Measurements from ENCODE around the gene SENP6.
"Not testable (repeated sequence)": the region's sequence is repeated elsewhere in the genome, so short reads cannot be mapped to it uniquely, and the experiment has no call there.

Gene SENP6
- total RNA-seq: 187 reads per million, percentile 92 among the genes with 10 or more reads in this experiment

- peak; percentile 60 for DNase-seq
Observed at GRCh38 chr6:75601304-75602245, at the start of gene SENP6. SENP6 (plus strand) TSS chr6:75601880; CDS start chr6:75602525, 645 bp downstream.

GRCh38 chr6:75556240-75556639 lies 45.4 kb upstream of the SENP6 start:
- DNase-seq: no peak

- no peak for DNase-seq
Observed at GRCh38 chr6:75557068-75557467, 44.6 kb upstream of the SENP6 start.

GRCh38 chr6:75563032-75563431 lies 38.6 kb upstream of the SENP6 start:
- DNase-seq: no peak

- no peak for DNase-seq
Observed at GRCh38 chr6:75566137-75566767, 35.4 kb upstream of the SENP6 start.

- DNase-seq: no peak
Observed at GRCh38 chr6:75568100-75568499, 33.6 kb upstream of the SENP6 start.

- DNase-seq: no peak
Observed at GRCh38 chr6:75568965-75569364, 32.7 kb upstream of the SENP6 start.

GRCh38 chr6:75570671-75571070 lies 31.0 kb upstream of the SENP6 start:
- not testable (repeated sequence) for DNase-seq

- DNase-seq: no peak
Observed at GRCh38 chr6:75572072-75572471, 29.6 kb upstream of the SENP6 start.

GRCh38 chr6:75579951-75580350 lies 21.7 kb upstream of the SENP6 start:
- DNase-seq: no peak

GRCh38 chr6:75581231-75581630 lies 20.4 kb upstream of the SENP6 start:
- no peak for DNase-seq

GRCh38 chr6:75584552-75584951 lies 17.1 kb upstream of the SENP6 start:
- not testable (repeated sequence) for DNase-seq

- DNase-seq: no peak
Observed at GRCh38 chr6:75588948-75589347, 12.7 kb upstream of the SENP6 start.

- DNase-seq: no peak
Observed at GRCh38 chr6:75590370-75590769, 11.3 kb upstream of the SENP6 start.

- not testable (repeated sequence) for DNase-seq
Observed at GRCh38 chr6:75596380-75596779, 5.3 kb upstream of the SENP6 start.

GRCh38 chr6:75600768-75601167 lies 912 bp upstream of the SENP6 start:
- no peak for DNase-seq

GRCh38 chr6:75602246-75603105 lies 796 bp downstream of the SENP6 start:
- peak; percentile 44 for DNase-seq

GRCh38 chr6:75603106-75603420 lies 1.4 kb downstream of the SENP6 start:
- DNase-seq: no peak

- DNase-seq: no peak
Observed at GRCh38 chr6:75604294-75604693, 2.6 kb downstream of the SENP6 start.

GRCh38 chr6:75605635-75606034 lies 4.0 kb downstream of the SENP6 start:
- DNase-seq: no peak

- no peak for DNase-seq
Observed at GRCh38 chr6:75608304-75608703, 6.6 kb downstream of the SENP6 start.

- DNase-seq: no peak
Observed at GRCh38 chr6:75608956-75609533, 7.4 kb downstream of the SENP6 start.

Data from effector CD4-positive, alpha-beta T cell (primary cell).